OCI-LY7 (cell line): ENCODE results near the gene FMO4. TPM values are rescaled to one million over a fixed set of nuclear protein-coding genes. Genes with fewer than 3 reads are reported as not detected.

ENCODE experiments used
- Bru-seq: library from RNA; stranded (reverse); fragments of 400-500 nt; gene quantifications from one replicate; lab custom pipeline; 2021; lab: Mats Ljungman, UMichigan
- BruChase-seq, 2 experiments: library from RNA; stranded (reverse); fragments of 400-500 nt; gene quantifications; one replicate each; lab custom pipeline; 2021; lab: Mats Ljungman, UMichigan
- BruUV-seq: library from RNA; stranded (reverse); fragments of 400-500 nt; replicated peaks from 2 replicates; lab custom pipeline; 2021; lab: Mats Ljungman, UMichigan
- CTCF ChIA-PET: fragments of 300-600 bp; sonication (Branson Sonifier 250); formaldehyde crosslinking; loops from one replicate; lab custom pipeline; 2022; ENCODE audit warnings: antibody characterized with exemption; ENCODE audit not compliant: unreplicated experiment; lab: Charles Lee
- POLR2A ChIA-PET: fragments of 300-600 bp; sonication (Branson Sonifier 250); formaldehyde crosslinking; loops from one replicate; lab custom pipeline; 2022; ENCODE audit warnings: antibody characterized with exemption; lab: Charles Lee
- DNase-seq: peaks from one replicate; pipeline ENCODE4 v3.0.0-alpha.2; 2015; ENCODE audit warnings: low spot score
- H2AFZ ChIP-seq: fragments of 200-600 bp; sonication (generic), shearing (Covaris generic); 2 replicates; pipeline ENCODE4 v1.6.1; 2014; ENCODE audit warnings: mild to moderate bottlenecking, antibody characterized with exemption, low read length, moderate library complexity
- H3K27ac ChIP-seq: fragments of 200-600 bp; sonication (generic); 2 replicates; pipeline ENCODE4 v1.5.1; 2014; ENCODE audit warnings: mixed run types, low read depth, mild to moderate bottlenecking, moderate library complexity, low read length, inconsistent platforms; ENCODE audit not compliant: poor library complexity, severe bottlenecking
- H3K36me3 ChIP-seq: fragments of 200-600 bp; sonication (generic); 2 replicates; pipeline ENCODE4 v1.6.1; 2014; ENCODE audit warnings: mild to moderate bottlenecking, antibody characterized with exemption, low read length, moderate library complexity, mixed read lengths; ENCODE audit not compliant: insufficient read depth
- H3K4me1 ChIP-seq: fragments of 200-600 bp; sonication (generic); 2 replicates; pipeline ENCODE4 v1.5.1; 2014; ENCODE audit warnings: mild to moderate bottlenecking, low read length; ENCODE audit not compliant: insufficient read depth, poor library complexity, severe bottlenecking
- H3K4me2 ChIP-seq: fragments of 200-600 bp; sonication (generic); 2 replicates; pipeline ENCODE4 v1.6.1; 2014; ENCODE audit warnings: mild to moderate bottlenecking, low read length
- H3K4me3 ChIP-seq: fragments of 200-600 bp; sonication (generic); 2 replicates; pipeline ENCODE4 v1.5.1; 2014; ENCODE audit warnings: mild to moderate bottlenecking, low read depth, low read length; ENCODE audit not compliant: poor library complexity, severe bottlenecking
- H3K79me2 ChIP-seq: fragments of 200-600 bp; sonication (generic); 2 replicates; pipeline ENCODE4 v1.6.1; 2016; ENCODE audit warnings: low read depth, mild to moderate bottlenecking, low read length, moderate library complexity, mixed read lengths; ENCODE audit not compliant: insufficient read depth
- H3K9me2 ChIP-seq: fragments of 200-600 bp; sonication (generic); 2 replicates; pipeline ENCODE4 v1.6.1; 2016; ENCODE audit warnings: mild to moderate bottlenecking, low read length, mixed read lengths; ENCODE audit not compliant: insufficient read depth
- H3K9me3 ChIP-seq: fragments of 200-600 bp; sonication (generic); 2 replicates; pipeline ENCODE4 v1.6.1; 2014; ENCODE audit warnings: mild to moderate bottlenecking, mixed run types, low read length, mixed read lengths
- H4K20me1 ChIP-seq: fragments of 200-600 bp; sonication (generic); 2 replicates; pipeline ENCODE4 v1.6.1; 2014; ENCODE audit warnings: mild to moderate bottlenecking, antibody characterized with exemption, low read length, moderate library complexity, mixed read lengths; ENCODE audit not compliant: insufficient read depth
- EZH2phosphoT487 ChIP-seq: fragments of 200-600 bp; sonication (generic); IDR thresholded peaks from 2 replicates; pipeline ENCODE4 v1.6.1; 2018; ENCODE audit warnings: low read depth, borderline replicate concordance, mild to moderate bottlenecking, mixed run types, antibody characterized with exemption, low read length, moderate library complexity, mixed read lengths
- intact Hi-C: fragments of 100-400 bp; cut with micrococcal nuclease; formaldehyde crosslinking; loops from one replicate; pipeline ENCODE4 v1.10.0; 2022; ENCODE audit not compliant: unreplicated experiment
- long read RNA-seq: library from polyadenylated mRNA; stranded (forward); transcript quantifications from one replicate; pipeline ENCODE4 v2.0.0, GENCODE V29; 2022
- total RNA-seq, 2 experiments: library from RNA; depleted of rRNA in 1 of 2; stranded (reverse); fragments of >200 nt in 1 of 2; shearing (Covaris generic) in 1 of 2; gene quantifications; 2 replicates each; pipeline ENCODE4 v1.2.3, GENCODE V29; 2014 to 2022
- TF ChIP-seq, protein P1 (sequence below): fragments of 200-600 bp; sonication (generic); conservative IDR thresholded peaks from 2 replicates; pipeline ENCODE4 v1.5.1; 2014; ENCODE audit warnings: mild to moderate bottlenecking, antibody characterized with exemption, low read length, moderate library complexity, mixed read lengths

Gene FMO4
- total RNA-seq (2014; rRNA removed; shearing (Covaris generic)): 3.9 and 4.0 TPM in 2 replicates
- total RNA-seq (2022): 2.6 and 4.8 TPM in 2 replicates
- percentile 48 among the genes with signal in this experiment for Bru-seq, nascent RNA
- percentile 44 among the genes with signal in this experiment for BruChase-seq, experiment 1, labeled RNA remaining after a 6-hour chase
- percentile 48 among the genes with signal in this experiment for BruChase-seq, experiment 2, labeled RNA remaining after a 2-hour chase
- long read RNA-seq, partial matches to known transcripts: 1 of 4 reads
- long read RNA-seq, other reads (novel, unspliced or antisense): 2 of 4 reads

DNA sequence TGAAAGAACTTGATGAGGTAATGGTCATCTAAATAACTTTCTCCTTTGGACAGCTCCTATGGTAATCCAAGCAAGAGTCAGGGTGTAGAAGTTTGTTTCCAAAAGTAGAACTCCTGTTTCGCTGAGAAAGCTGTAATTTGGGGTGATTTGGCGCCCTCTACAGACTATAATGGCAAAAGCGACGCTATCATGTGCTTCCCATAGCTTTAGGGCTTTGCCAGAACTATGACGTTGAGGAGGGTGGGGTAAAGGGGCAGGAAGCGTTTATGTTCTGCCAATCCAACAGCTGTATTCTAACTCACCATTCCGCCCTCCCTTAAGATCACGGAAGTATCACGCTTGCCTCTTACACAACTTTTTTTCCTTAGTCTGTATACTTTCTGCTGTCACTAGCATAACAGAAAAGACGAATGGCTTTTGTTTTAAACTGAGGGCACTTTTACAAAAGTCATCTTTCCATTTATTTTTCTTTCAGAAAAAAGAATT lies at the start of gene FMO4:
FMO4 (plus strand) TSS at position 349 of the 486 bp plus-strand sequence. CDS start 5,643 bp downstream, outside the sequence.
- ChIA-PET CTCF (interaction anchor here (0.6 to 2.0 kb wide), 16 partner anchors 26 to 1634 kb away, joined by 3 to 32 read pairs (median 4); partner anchors contain the start of genes FMO1 and FMO2), POLR2A (interaction anchor here (0.7 to 3.2 kb wide), 23 partner anchors 9 to 623 kb away, joined by 3 to 28 read pairs (median 4); partner anchors contain the start of gene FMO1)
- Histone ChIP-seq H2AFZ (peak within 1 kb of the TSS; percentile 95), H3K79me2 (no peaks in the 10 kb centered on the region), H3K4me3 (peak within 1 kb of the TSS; percentile 64), H3K4me2 (peak within 1 kb of the TSS; percentile 80), H3K9me2 (no peaks in the 10 kb centered on the region), H3K27ac (peak within 1 kb of the TSS; percentile 52), H4K20me1 (no peaks in the 10 kb centered on the region), H3K9me3 (0 out of 2 replicates have a peak, but pooled peaks cover 5% of the 10 kb centered on the region), H3K36me3 (no peaks in the 10 kb centered on the region), H3K4me1 (peaks cover 16% of the 10 kb centered on the region)
- DNase-seq: peak; percentile 98
- TF ChIP-seq, protein P1, sequence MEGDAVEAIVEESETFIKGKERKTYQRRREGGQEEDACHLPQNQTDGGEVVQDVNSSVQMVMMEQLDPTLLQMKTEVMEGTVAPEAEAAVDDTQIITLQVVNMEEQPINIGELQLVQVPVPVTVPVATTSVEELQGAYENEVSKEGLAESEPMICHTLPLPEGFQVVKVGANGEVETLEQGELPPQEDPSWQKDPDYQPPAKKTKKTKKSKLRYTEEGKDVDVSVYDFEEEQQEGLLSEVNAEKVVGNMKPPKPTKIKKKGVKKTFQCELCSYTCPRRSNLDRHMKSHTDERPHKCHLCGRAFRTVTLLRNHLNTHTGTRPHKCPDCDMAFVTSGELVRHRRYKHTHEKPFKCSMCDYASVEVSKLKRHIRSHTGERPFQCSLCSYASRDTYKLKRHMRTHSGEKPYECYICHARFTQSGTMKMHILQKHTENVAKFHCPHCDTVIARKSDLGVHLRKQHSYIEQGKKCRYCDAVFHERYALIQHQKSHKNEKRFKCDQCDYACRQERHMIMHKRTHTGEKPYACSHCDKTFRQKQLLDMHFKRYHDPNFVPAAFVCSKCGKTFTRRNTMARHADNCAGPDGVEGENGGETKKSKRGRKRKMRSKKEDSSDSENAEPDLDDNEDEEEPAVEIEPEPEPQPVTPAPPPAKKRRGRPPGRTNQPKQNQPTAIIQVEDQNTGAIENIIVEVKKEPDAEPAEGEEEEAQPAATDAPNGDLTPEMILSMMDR: peak; percentile 99
- no peak for TF ChIP-seq EZH2phosphoT487
- no TSS peak for BruUV-seq
- intact Hi-C loops: loop anchor here (1.0 to 10.0 kb wide), 8 partner anchors 62 to 782 kb away; partner anchors contain the start of gene GORAB

- no peaks in the 10 kb centered on the region for H3K79me2 ChIP-seq
- CTCF ChIA-PET: no interaction called here
- H2AFZ ChIP-seq: no peak overlapping the region
- no peaks in the 10 kb centered on the region for H3K36me3 ChIP-seq
- no peak for DNase-seq
- H3K4me1 ChIP-seq: no peaks in the 10 kb centered on the region
- H3K9me2 ChIP-seq: no peaks in the 10 kb centered on the region
- H3K4me3 ChIP-seq: no peak overlapping the region
- H3K27ac ChIP-seq: no peak overlapping the region
- no peaks in the 10 kb centered on the region for H4K20me1 ChIP-seq
- intact Hi-C loops: no loop called here
- POLR2A ChIA-PET: interaction anchor here (1.4 kb wide), 1 partner anchor 13 kb away, joined by 4 read pairs; no protein-coding TSS in a partner anchor
- no peaks in the 10 kb centered on the region for H3K9me3 ChIP-seq
- no peak for TF ChIP-seq EZH2phosphoT487
- TF ChIP-seq, protein P1: no peak
- H3K4me2 ChIP-seq: no peak overlapping the region
- no TSS peak for BruUV-seq
Observed at GRCh38 chr1:171265686-171266085, 48.3 kb upstream of the FMO4 start.
